NB4 (cell line): Measurements from ENCODE around the gene ADPRH.

ENCODE experiments used
- CTCF ChIP-seq: IDR thresholded peaks from one replicate; pipeline ENCODE4 v1.5.1; 2012; ENCODE audit warnings: low read depth, low read length
- MAX ChIP-seq: IDR thresholded peaks from 2 replicates; pipeline ENCODE4 v1.6.1; 2011; ENCODE audit warnings: low read depth, low read length
- MYC ChIP-seq: IDR thresholded peaks from 2 replicates; pipeline ENCODE4 v1.6.1; 2011; ENCODE audit warnings: low read depth, low read length
- POLR2A ChIP-seq: IDR thresholded peaks from 2 replicates; pipeline ENCODE4 v1.6.1; 2011; ENCODE audit warnings: mild to moderate bottlenecking; ENCODE audit not compliant: insufficient read length; ENCODE audit errors: extremely low read depth

GRCh38 chr3:119557877-119558269, 21.4 kb upstream of the ADPRH start:
- no peak for TF ChIP-seq CTCF
- no peak for TF ChIP-seq POLR2A
- no peak for TF ChIP-seq MYC
- TF ChIP-seq MAX: no peak
